ENCODE data around the gene CCDC57. TPM values are rescaled to one million over a fixed set of nuclear protein-coding genes. Genes with fewer than 3 reads are reported as not detected.
"Not testable (repeated sequence)": the region's sequence is repeated elsewhere in the genome, so short reads cannot be mapped to it uniquely, and the experiment has no call there.

CCDC57 gene
- total RNA-seq, 1 donor from 2014 or later = 108 TPM

DNA sequence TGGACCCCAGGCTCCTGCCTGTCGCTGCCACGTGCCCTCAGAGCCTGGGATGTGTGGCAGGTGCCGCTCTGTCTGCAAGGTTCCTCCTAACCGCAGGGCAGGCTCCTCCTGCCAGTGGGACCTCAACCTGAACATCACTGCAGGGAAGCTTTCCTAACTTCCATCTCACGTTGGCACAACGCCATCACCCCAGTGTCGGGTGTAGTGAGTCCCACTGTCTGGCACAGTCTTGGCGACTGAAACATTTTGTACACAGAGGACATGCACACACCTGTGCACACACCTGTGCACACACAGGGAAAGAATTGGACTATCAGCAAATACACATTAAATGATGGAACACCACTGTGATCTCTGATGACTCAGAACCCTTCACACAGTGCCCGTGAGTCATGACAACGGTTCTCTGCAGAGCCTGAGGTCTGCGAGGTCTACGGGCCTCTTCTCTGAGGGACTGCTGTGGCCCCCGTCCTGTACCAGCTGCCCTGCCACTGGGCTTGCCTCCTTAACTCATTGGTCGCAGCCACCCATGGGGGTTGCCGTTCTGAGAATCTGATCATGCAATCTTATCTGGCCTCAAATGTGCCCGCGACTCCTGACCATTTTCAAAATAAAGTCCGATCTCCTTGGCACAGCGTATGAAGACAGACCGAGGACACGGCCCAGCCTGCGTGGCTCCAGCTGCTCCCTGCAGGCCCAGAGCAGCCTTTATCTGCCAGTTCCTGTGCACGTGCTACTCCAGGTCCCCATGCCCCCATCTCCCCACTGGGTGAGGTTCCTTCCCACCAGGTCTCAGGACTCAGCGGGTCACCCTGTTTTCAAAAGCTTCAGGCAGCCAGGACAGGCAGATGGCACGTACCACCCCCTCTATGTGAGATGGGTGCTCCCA, 7.6 kb downstream of the CCDC57 start:
- no peak for DNase-seq (ENCODE audit: low spot score)

DNA sequence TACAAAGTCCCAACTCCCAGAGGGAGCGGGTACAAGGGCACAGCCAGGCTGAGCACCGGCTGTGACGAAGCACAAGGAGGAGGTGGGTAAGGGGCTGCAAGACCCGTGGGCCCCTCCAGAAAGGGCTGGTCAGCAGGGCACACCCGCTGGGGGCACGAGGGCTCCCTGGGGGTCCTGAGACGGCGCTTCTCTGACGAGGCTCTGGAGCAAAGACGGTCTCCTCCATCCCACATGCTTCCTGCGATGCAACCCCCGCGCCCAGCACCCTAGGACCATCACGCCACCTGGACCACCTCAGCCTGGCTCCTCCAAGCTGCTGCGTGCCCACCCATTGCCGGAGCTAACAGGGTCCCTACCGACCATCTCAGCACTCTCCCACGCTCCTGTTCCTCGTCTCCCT, 8.7 kb downstream of the CCDC57 start:
- DNase-seq (ENCODE audit: low spot score) = no peak

GRCh38 chr17:82202981-82203380, 9.7 kb downstream of the CCDC57 start:
- no peak for DNase-seq (ENCODE audit: low spot score)

- DNase-seq (ENCODE audit: low spot score) = no peak
Measured at GRCh38 chr17:82201498-82201910, 11.1 kb downstream of the CCDC57 start.

DNA sequence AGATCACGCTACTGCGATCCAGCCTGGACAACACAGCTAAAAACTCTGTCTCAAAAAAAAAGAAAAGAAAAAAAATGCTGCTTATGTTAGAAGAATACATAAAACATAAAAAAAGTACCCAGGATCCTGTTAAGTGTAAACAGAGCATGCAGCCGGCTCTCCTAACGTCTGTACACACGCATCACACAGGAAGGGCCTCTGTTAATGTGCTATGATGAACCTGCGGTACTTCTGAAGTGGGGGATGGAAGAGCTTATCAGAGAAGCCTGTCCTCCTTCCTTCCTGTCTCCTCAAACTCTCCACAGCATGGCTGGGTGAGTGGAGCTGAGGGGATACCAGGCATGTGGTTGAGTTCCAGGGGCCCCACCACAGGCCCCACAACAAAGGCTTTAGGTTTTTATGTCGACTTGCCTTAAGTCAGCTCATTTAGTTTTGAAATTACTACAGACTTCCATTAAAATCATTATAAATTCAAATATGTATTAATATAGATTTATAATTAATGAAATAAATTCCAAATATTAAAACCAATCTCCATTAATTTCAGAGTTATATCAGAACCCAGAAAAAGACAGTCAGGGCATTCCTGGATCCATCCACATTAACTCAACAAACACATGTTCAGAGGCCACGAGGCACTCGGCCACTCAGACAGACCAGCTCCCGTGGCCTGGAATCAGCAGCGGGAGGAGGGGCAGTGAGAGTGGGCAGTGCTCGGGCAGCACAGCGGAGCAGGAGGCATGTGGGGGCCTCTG, 11.7 kb downstream of the CCDC57 start:
- DNase-seq (ENCODE audit: low spot score) = no peak

DNA sequence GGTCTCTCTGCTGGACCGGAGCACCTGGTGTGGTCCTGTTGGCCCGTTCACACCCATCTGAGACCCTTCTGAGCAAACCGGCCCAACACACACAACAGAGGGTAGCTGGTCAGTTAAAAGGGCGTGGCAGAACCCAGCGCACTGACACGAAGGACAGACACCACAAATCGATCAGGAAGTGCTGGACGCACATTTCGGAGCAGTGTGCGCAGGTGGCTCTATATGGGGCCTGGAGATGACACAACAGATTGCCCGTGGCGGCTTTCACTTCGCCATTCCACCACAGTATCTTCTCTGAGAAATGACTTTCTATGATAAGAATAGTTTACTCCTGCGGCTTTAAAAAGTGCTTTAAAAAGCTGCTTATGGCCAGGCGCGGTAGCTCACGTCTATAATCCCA, 12.5 kb downstream of the CCDC57 start:
- DNase-seq (ENCODE audit: low spot score) = no peak

GRCh38 chr17:82199496-82199895, 13.1 kb downstream of the CCDC57 start:
- DNase-seq (ENCODE audit: low spot score) = no peak

GRCh38 chr17:82198092-82198491, 14.6 kb downstream of the CCDC57 start:
- DNase-seq (ENCODE audit: low spot score) = no peak

- DNase-seq (ENCODE audit: low spot score) = no peak
Measured at GRCh38 chr17:82195675-82196672, 16.7 kb downstream of the CCDC57 start.

GRCh38 chr17:82194765-82195164, 17.9 kb downstream of the CCDC57 start:
- no peak for DNase-seq (ENCODE audit: low spot score)

- DNase-seq (ENCODE audit: low spot score) = no peak
Measured at GRCh38 chr17:82193520-82194220, 19.0 kb downstream of the CCDC57 start.

- DNase-seq (ENCODE audit: low spot score) = not testable (repeated sequence)
Measured at GRCh38 chr17:82193050-82193449, 19.6 kb downstream of the CCDC57 start.

GRCh38 chr17:82188001-82188961, 24.4 kb downstream of the CCDC57 start:
- no peak for DNase-seq (ENCODE audit: low spot score)

DNA sequence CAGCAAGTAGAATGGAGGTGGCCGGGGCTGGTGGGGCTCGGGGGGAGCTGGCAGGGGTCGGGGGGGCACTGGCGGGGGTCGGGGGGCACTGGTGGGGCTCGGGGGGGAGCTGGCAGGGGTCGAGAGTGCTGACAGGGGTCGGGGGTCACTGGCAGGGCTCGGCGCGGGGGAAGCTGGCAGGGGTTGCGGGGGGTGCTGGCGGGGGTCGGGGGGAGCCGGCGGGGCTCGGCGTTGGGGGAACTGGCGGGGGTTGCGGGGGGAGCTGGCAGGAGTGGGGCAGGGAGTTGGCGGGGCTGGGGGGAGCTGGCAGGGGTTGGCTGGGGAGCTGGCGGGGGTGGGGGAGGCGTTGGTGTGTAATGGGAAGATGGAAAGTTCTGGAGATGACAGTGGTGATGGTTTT, 25.1 kb downstream of the CCDC57 start:
- no peak for DNase-seq (ENCODE audit: low spot score)

GRCh38 chr17:82186221-82186620, 26.4 kb downstream of the CCDC57 start:
- DNase-seq (ENCODE audit: low spot score) = no peak

- DNase-seq (ENCODE audit: low spot score) = no peak
Measured at GRCh38 chr17:82184761-82185160, 27.9 kb downstream of the CCDC57 start.

- DNase-seq (ENCODE audit: low spot score) = no peak
Measured at GRCh38 chr17:82180776-82181528, 31.7 kb downstream of the CCDC57 start.

GRCh38 chr17:82179946-82180475, 32.6 kb downstream of the CCDC57 start:
- DNase-seq (ENCODE audit: low spot score) = no peak

- no peak for DNase-seq (ENCODE audit: low spot score)
Measured at GRCh38 chr17:82179412-82179811, 33.2 kb downstream of the CCDC57 start.
